Posterior cingulate gyrus (tissue), 11 donors: Measurements from ENCODE around the gene IL21R.
"Not testable (repeated sequence)": the region's sequence is repeated elsewhere in the genome, so short reads cannot be mapped to it uniquely, and the experiment has no call there.

Experiments
- DNase-seq, 10 donors: peaks; one replicate each; pipeline versions ENCODE4 v3.0.0 to v3.0.0-alpha.2; 2020 to 2021; ENCODE audit warnings: mixed read lengths in 3 of 10
- intact Hi-C: fragments of 100-400 bp; cut with DNase I; formaldehyde crosslinking; loops from one replicate; pipeline ENCODE4 v1.15.1; 2023

The IL21R gene

DNA sequence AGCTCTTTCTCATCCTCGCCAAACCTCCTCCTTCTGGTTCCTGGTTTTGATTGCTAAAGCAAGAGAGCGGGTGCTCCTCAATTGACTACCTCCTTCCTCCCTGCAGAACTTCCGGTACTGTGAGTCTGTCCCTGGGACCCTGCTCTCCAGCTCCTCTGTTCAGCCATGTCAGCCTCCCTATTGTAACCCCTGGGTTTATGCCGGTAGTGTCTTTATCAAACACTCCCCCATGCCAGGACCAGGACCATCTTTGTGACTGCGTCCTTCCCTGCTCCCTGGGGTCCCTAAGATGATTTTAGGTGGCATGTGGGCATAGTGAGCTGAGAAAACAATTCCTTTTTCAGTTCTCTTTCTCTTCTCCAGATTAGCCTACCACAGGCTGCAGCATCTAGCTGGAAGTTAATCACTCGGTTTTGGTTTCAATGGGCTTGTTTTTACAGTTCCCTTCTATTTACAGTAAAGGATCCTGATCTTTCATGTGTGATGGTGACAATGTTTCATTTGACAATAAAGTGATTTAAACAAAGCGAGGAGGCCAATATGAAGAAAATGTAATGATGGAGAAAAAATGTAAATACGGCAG, 27.7 kb upstream of the IL21R start:
- no peak for DNase-seq

GRCh38 chr16:27374804-27375425, 27.1 kb upstream of the IL21R start:
- intact Hi-C loops, result no loop called here
- peak in 4 of 10 donors; percentile 33 to 73 (median 44) for DNase-seq

More for the DNA sequence above, 27.7 kb upstream of the IL21R start:
- intact Hi-C loops, result no loop called here

DNA sequence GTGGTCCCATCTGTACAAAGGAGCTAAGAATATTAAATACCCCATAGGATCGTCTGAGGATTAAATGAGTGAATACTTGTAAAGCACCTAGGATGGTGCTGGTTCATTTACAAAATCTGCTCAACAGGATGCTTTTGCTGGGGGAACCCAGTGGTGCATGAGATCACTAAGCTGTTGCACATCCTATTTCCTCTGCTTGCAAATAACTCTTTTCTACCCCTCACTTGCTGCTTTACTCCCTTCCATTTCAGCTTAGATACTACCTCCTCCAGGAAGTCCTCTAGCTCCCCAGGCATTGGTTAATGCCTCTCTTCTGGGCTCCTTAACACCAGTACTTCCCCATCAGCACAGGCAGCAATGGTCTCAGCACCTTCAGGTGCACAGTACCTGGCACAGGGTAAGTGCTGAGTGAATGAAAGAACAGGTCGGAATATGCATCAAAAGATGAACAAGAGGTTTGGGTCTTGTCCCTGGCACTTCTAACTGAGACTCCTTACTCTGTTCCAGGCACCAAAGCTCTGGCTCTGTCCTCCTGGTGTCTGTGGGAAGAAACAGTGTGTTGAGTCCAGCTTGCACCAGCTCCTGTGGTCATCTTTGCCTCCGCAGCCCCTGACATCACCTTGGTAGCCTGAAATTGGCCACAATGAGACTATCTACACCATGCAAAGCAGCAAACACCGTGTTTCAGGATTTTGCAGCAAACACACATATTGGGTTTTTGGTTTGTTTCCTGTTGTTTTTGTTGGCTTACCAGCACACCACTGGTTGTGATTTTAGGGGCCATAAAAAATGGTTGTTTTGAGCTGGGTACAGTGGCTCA, 24.1 kb upstream of the IL21R start:
- DNase-seq, result no peak
- intact Hi-C loops, result no loop called here

- intact Hi-C loops, result no loop called here
Measured at GRCh38 chr16:27378871-27379481, 23.0 kb upstream of the IL21R start.

GRCh38 chr16:27379919-27380318, 22.1 kb upstream of the IL21R start:
- DNase-seq, result no peak

More at GRCh38 chr16:27378871-27379481, 23.0 kb upstream of the IL21R start:
- no peak for DNase-seq

GRCh38 chr16:27381236-27381635, 20.7 kb upstream of the IL21R start:
- DNase-seq, result no peak
- intact Hi-C loops, result no loop called here

More at GRCh38 chr16:27379919-27380318, 22.1 kb upstream of the IL21R start:
- intact Hi-C loops, result no loop called here

DNA sequence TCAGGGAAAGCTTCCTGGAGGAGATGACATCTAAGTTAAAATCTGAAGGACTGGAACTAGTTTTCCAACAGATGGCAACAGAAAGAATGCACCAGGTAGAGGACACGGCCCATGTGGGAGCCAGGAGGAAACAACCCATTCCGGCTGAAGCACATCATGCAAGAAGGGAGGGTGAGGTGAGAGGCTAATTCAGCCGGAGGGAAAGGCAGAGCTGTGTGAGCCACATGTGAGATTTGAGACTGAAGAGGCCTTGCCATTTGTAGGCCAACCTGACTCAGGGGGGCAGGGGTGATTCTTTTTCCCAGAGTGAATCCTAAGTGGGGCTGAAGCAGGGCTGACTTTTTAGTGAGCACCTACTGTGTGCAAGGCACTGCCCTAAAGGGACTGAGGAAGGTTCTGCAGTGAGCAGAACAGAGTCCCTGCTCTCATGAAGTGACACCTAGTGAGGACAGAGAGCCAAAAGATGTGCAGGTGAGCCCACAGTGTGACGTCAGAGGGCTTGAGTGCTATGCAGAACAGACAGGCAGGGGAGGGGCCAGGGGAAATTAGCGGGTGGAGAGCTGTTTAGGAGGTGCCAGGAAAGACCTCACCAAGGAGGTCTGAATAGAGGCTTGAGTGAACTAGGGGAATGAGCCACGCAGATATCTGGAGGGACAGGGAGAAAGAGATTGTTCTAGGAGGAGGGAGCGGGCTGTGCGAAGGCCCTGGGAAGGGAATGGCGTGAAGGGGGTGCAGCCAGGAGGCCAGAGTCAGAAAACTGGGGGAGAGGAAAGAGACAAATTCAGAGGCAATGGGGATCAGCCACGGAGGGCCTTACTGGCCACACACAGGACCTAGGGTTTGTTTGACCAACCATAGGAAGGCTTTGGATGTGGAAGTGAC, 19.8 kb upstream of the IL21R start:
- DNase-seq, result no peak
- intact Hi-C loops, result no loop called here

GRCh38 chr16:27383556-27384243, 18.3 kb upstream of the IL21R start:
- intact Hi-C loops, result no loop called here
- no peak for DNase-seq

GRCh38 chr16:27384425-27384824, 17.5 kb upstream of the IL21R start:
- intact Hi-C loops, result no loop called here
- DNase-seq, result no peak

DNA sequence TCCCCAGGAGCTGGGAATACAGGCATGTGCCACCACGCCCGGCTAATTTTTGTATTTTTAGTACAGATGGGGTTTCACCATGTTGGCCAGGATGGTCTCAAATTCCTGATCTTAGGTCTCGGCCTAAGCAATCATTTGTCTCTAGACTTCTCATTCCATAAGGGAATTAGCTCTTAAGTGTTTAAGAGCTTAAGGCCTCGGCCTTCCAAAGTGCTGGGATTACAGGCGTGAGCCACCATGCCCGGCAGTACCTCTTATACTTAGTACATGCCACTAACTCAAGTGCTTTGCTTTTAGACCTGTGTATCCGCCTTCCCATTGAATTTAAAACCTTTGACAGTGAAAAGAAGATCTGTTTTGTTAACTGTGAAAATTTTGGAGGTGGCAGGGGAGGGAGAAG, 16.6 kb upstream of the IL21R start:
- intact Hi-C loops, result no loop called here
- DNase-seq, result no peak

- intact Hi-C loops, result no loop called here
- no peak for DNase-seq
Measured at GRCh38 chr16:27386674-27387073, 15.3 kb upstream of the IL21R start.

DNA sequence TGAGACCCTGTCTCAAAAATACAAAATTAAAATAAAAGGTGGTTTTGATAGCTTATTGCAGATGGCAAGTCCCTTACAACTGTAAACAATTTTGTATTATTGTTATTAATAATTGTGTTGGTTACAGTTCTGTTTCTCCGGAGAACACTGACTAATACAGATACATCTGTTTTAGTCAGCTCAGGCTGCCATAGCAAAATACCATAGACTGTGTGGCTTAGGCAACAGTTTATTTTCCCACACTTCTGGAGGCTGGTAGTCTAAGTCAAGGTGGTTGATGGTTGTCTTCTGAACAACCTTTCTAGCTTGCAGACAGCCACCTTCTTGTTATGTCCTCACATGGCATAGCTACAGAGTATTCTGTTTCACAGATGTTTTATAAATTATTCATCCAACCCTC, 14.2 kb upstream of the IL21R start:
- intact Hi-C loops, result no loop called here

GRCh38 chr16:27389272-27389961, 12.6 kb upstream of the IL21R start:
- DNase-seq, result no peak
- intact Hi-C loops, result no loop called here

More for the DNA sequence above, 14.2 kb upstream of the IL21R start:
- no peak for DNase-seq

- intact Hi-C loops, result no loop called here
- no peak for DNase-seq
Measured at GRCh38 chr16:27390151-27390550, 11.8 kb upstream of the IL21R start.

DNA sequence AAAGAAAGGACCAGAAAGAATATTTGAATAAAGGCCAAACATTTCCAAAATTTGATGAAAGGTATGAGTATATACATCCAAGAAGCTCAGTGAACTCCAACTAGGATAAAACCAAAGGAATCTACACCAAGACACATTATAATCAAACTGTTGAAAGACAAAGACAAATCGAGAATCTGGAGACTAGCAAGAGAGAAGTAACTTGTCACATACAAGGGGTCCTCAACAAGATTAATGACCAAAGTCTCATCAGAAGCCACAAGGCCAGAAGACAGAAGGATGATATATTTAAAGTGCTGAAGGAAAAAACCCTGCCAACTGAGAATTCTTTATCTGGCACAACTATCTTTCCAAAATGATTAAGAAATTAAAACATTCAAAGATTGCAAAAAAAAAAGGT, 9.3 kb upstream of the IL21R start:
- DNase-seq, result no peak
- intact Hi-C loops, result no loop called here

DNA sequence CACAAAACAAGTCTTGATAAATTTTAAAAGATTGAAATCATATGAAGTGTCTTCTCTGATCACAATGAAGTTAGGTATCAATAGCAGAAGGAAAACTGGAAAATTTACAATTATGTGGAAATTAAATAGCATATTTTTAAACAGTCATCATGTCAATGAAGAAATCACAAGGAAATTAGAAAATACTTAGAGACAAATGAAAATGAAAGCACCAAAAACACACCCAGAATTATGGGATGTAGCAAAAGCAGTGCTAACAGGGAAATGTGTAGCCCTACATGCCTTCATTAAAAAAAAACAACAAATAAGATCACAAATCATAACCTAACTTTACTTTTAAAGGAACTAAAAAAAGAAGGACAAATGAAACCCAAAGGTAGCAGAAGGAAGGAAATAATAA, 7.5 kb upstream of the IL21R start:
- intact Hi-C loops, result no loop called here

DNA sequence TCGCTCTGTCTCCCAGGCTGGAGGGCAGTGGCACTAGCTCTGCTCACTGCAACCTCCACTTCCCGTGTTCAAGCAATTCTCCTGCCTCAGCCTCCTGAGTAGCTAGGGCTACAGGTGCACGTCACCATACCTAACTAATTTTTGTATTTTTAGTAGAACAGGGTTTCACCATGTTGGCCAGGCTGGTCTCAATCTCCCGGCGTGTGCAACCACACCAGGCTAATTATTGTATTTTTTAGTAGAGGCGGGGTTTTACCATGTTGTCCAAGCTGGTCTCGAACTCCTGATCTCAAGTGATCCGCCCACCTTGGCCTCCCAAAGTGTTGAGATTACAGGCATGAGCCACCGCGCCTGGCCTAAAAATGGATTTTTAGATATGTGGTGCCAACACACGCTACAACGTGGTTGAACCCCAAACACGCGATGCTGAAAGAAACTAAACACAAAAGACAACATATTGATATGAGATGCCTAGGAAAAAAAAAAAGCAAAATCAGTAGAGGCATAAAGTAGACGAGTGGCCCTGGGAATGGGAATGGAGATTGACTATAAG, 3.6 kb upstream of the IL21R start:
- intact Hi-C loops, DNase-seq: not testable (repeated sequence)

More for the DNA sequence above, 7.5 kb upstream of the IL21R start:
- no peak for DNase-seq
